Spleen (tissue), 7 donors: ENCODE results near the gene BTRC.

Experiments used
- CTCF ChIP-seq, 11 experiments: fragments of 200-600 bp in 7 of 11; fragments of 450-650 bp in 4 of 11; sonication (generic) in 4 of 11; IDR thresholded peaks in 8 of 11; conservative IDR thresholded peaks in 3 of 11; 1 replicate in 7 of 11; 2 replicates in 4 of 11; pipeline versions ENCODE4 v1.4.0 to v1.8.0; 2016 to 2021; ENCODE audit warnings: antibody characterized with exemption in 11 of 11, inconsistent platforms in 4 of 11, mild to moderate bottlenecking in 1 of 11
- POLR2A ChIP-seq, 3 donors: fragments of 450-650 bp; IDR thresholded peaks; one replicate each; pipeline ENCODE4 v1.5.1; 2017; ENCODE audit warnings: antibody characterized with exemption in 3 of 3, mild to moderate bottlenecking in 1 of 3
- donor health status: DM: no; HTN: no; CAD: no; lungs with moderate emphysema.
- donor health status: DM: no; HTN: no; CAD: no.
- donor health status: DM: no; HTN: no; CAD: no.

DNA sequence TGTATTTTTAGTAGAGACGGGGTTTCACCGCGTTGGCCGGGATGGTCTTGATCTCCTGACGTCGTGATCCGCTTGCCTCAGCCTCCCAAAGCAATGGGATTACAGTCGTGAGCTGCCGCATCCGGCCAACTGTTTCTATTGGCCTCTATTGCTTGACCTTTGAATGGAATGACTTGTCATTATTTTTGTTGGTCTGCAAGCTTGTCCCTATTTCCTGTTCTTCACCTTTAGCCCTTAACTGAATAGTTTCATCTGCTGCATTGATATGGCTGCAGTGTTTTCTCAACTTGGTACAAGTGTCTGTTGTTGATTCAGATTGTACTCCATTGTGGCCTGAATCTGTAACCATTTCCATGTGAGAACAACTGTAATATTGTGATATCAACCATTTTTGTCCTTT is 128.6 kb downstream of the BTRC start:
- TF ChIP-seq CTCF (IDR thresholded peaks at IDR 0.05 in 8 of 11, conservative IDR thresholded peaks at IDR 0.05 in 3 of 11), result no peak
- no peak for TF ChIP-seq POLR2A (IDR thresholded peaks at IDR 0.05)
